GM21367 (cell line): Measurements from ENCODE around the gene AMIGO2.
A peak's percentile ranks its signal among the peaks of the same experiment; 100 is the strongest.

Experiments used
- ATAC-seq: cut with Tn5 transposase; IDR thresholded peaks from one replicate; pipeline ENCODE4 v1.9.1; 2021; ENCODE audit not compliant: unreplicated experiment

The AMIGO2 gene

GRCh38 chr12:47098099-47098498 is 18.3 kb upstream of the AMIGO2 start:
- no peak for ATAC-seq

- no peak for ATAC-seq
Observed at GRCh38 chr12:47097276-47097896, 17.6 kb upstream of the AMIGO2 start.

- ATAC-seq: no peak
Observed at GRCh38 chr12:47095446-47096236, 15.9 kb upstream of the AMIGO2 start.

GRCh38 chr12:47094804-47095203 is 15.0 kb upstream of the AMIGO2 start:
- no peak for ATAC-seq

GRCh38 chr12:47091009-47091408 is 11.2 kb upstream of the AMIGO2 start:
- ATAC-seq: no peak

GRCh38 chr12:47088021-47088944 is 8.5 kb upstream of the AMIGO2 start:
- ATAC-seq: no peak

GRCh38 chr12:47087088-47087688 is 7.4 kb upstream of the AMIGO2 start:
- ATAC-seq: no peak

GRCh38 chr12:47085815-47086252 is 6.1 kb upstream of the AMIGO2 start:
- ATAC-seq: peak; percentile 51

- ATAC-seq: no peak
Observed at GRCh38 chr12:47084172-47084571, 4.4 kb upstream of the AMIGO2 start.

- no peak for ATAC-seq
Observed at GRCh38 chr12:47082796-47083621, 3.2 kb upstream of the AMIGO2 start.

- ATAC-seq: no peak
Observed at GRCh38 chr12:47082283-47082682, 2.5 kb upstream of the AMIGO2 start.

GRCh38 chr12:47080725-47081502 is 1.2 kb upstream of the AMIGO2 start:
- no peak for ATAC-seq

- ATAC-seq: no peak
Observed at GRCh38 chr12:47079981-47080724, 394 bp upstream of the AMIGO2 start.

- ATAC-seq: no peak
Observed at GRCh38 chr12:47078733-47079467, 859 bp downstream of the AMIGO2 start.

GRCh38 chr12:47078086-47078395 is 1.7 kb downstream of the AMIGO2 start:
- no peak for ATAC-seq

- no peak for ATAC-seq
Observed at GRCh38 chr12:47077206-47078085, 2.3 kb downstream of the AMIGO2 start.
